ENCODE data around the gene PRRC2A. TPM values are rescaled to one million over a fixed set of nuclear protein-coding genes. Genes with fewer than 3 reads are reported as not detected.

Gene PRRC2A
- 21.1 and 24.7 TPM in 2 replicates for total RNA-seq

- Histone ChIP-seq H3K4me3 (ENCODE audit: low read depth, low read length) (peak within 1 kb of the TSS; percentile 73), H3K36me3 (ENCODE audit: control insufficient read depth, insufficient read depth, low read length) (peaks cover 20% of the 10 kb centered on the region), H3K27me3 (ENCODE audit: control insufficient read depth, insufficient read depth, low read length) (no peaks in the 10 kb centered on the region)
- TF ChIP-seq CTCF (IDR thresholded peaks at IDR 0.05; ENCODE audit: insufficient read depth, low read length, severe bottlenecking): no peak
- DNase-seq (ENCODE audit: low read depth): no peak
- no peak for FAIRE-seq
Observed at GRCh38 chr6:31620586-31621319, at the start of gene PRRC2A. PRRC2A (plus strand) TSS chr6:31620715; CDS start chr6:31622790, 2,075 bp downstream.

GRCh38 chr6:31572041-31572911 lies 48.2 kb upstream of the PRRC2A start, which contains the start of gene LTA:
LTA (plus strand) TSS chr6:31572289; CDS start chr6:31572743, 454 bp downstream.
- FAIRE-seq (no peak), DNase-seq (ENCODE audit: low read depth) (no peak)
- no peak for TF ChIP-seq CTCF (IDR thresholded peaks at IDR 0.05; ENCODE audit: insufficient read depth, low read length, severe bottlenecking)
- Histone ChIP-seq H3K27me3 (ENCODE audit: control insufficient read depth, insufficient read depth, low read length) (no peaks in the 10 kb centered on the region), H3K4me3 (ENCODE audit: low read depth, low read length) (no peak within 1 kb of the TSS), H3K36me3 (ENCODE audit: control insufficient read depth, insufficient read depth, low read length) (no peaks in the 10 kb centered on the region)

GRCh38 chr6:31573239-31574105 lies 47.0 kb upstream of the PRRC2A start:
- TF ChIP-seq CTCF (IDR thresholded peaks at IDR 0.05; ENCODE audit: insufficient read depth, low read length, severe bottlenecking): no peak
- DNase-seq (ENCODE audit: low read depth): no peak
- H3K27me3 ChIP-seq (ENCODE audit: control insufficient read depth, insufficient read depth, low read length): no peaks in the 10 kb centered on the region
- FAIRE-seq: no peak
- no peak overlapping the region for H3K4me3 ChIP-seq (ENCODE audit: low read depth, low read length)
- H3K36me3 ChIP-seq (ENCODE audit: control insufficient read depth, insufficient read depth, low read length): no peaks in the 10 kb centered on the region

- no peak overlapping the region for H3K4me3 ChIP-seq (ENCODE audit: low read depth, low read length)
- TF ChIP-seq CTCF (IDR thresholded peaks at IDR 0.05; ENCODE audit: insufficient read depth, low read length, severe bottlenecking): no peak
- no peaks in the 10 kb centered on the region for H3K27me3 ChIP-seq (ENCODE audit: control insufficient read depth, insufficient read depth, low read length)
- FAIRE-seq (no peak), DNase-seq (ENCODE audit: low read depth) (no peak)
- no peaks in the 10 kb centered on the region for H3K36me3 ChIP-seq (ENCODE audit: control insufficient read depth, insufficient read depth, low read length)
Observed at GRCh38 chr6:31574106-31575061, 46.1 kb upstream of the PRRC2A start.

Measured in bronchial epithelial cell (primary cell).